Measurements from ENCODE around the gene TNNI2.

DNA sequence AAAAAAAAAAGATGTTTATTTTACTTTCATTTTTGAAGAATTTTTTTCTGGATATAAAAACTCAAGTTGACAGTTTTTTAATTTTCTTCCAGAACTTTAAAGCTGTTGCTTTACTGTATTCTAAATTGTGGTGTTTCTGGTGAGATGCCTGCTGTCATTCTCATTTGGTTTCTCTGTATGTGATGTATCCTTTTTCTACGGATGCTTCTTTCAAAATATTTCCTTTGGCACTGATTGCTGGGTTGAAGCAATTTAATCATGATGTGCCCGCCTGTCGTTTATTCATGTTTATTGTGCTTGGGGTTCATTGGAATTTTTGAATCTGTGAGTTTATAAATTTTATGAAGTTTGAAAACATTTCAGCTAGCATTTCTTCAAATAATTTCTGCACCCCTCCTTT, 45.7 kb upstream of the TNNI2 start:
- no peak for TF ChIP-seq CTCF (IDR thresholded peaks at IDR 0.05)
- no peak for TF ChIP-seq POLR2A (IDR thresholded peaks at IDR 0.05)

Measured in heart left ventricle (tissue), 13 donors.